HG03378 (cell line): ENCODE measurements around the gene NEO1.

Source experiments
- ATAC-seq: cut with Tn5 transposase; IDR thresholded peaks from one replicate; pipeline ENCODE4 v1.9.1; 2021; ENCODE audit warnings: mild to moderate bottlenecking, moderate library complexity; ENCODE audit not compliant: unreplicated experiment

Gene NEO1

GRCh38 chr15:73075160-73075859, 23.0 kb downstream of the NEO1 start:
- ATAC-seq: no peak

- ATAC-seq: no peak
Measured at GRCh38 chr15:73078291-73078690, 26.0 kb downstream of the NEO1 start.

- ATAC-seq: no peak
Measured at GRCh38 chr15:73078722-73079121, 26.5 kb downstream of the NEO1 start.

- ATAC-seq: no peak
Measured at GRCh38 chr15:73079565-73079964, 27.3 kb downstream of the NEO1 start.

- ATAC-seq: no peak
Measured at GRCh38 chr15:73081321-73081958, 29.2 kb downstream of the NEO1 start.

- no peak for ATAC-seq
Measured at GRCh38 chr15:73082812-73083211, 30.5 kb downstream of the NEO1 start.

GRCh38 chr15:73087098-73087497, 34.8 kb downstream of the NEO1 start:
- no peak for ATAC-seq

- ATAC-seq: no peak
Measured at GRCh38 chr15:73105064-73105463, 52.8 kb downstream of the NEO1 start.

GRCh38 chr15:73108676-73109075, 56.4 kb downstream of the NEO1 start:
- no peak for ATAC-seq

- ATAC-seq: no peak
Measured at GRCh38 chr15:73109765-73110164, 57.5 kb downstream of the NEO1 start.

- ATAC-seq: no peak
Measured at GRCh38 chr15:73110201-73110600, 57.9 kb downstream of the NEO1 start.

- ATAC-seq: no peak
Measured at GRCh38 chr15:73114064-73114463, 61.8 kb downstream of the NEO1 start.

- ATAC-seq: no peak
Measured at GRCh38 chr15:73116164-73116563, 63.9 kb downstream of the NEO1 start.

GRCh38 chr15:73118055-73118454, 65.8 kb downstream of the NEO1 start:
- ATAC-seq: no peak

- no peak for ATAC-seq
Measured at GRCh38 chr15:73119478-73119877, 67.2 kb downstream of the NEO1 start.

GRCh38 chr15:73120269-73120668, 68.0 kb downstream of the NEO1 start:
- ATAC-seq: no peak

GRCh38 chr15:73125219-73125618, 73.0 kb downstream of the NEO1 start:
- no peak for ATAC-seq

- no peak for ATAC-seq
Measured at GRCh38 chr15:73127302-73127936, 75.2 kb downstream of the NEO1 start.

- ATAC-seq: no peak
Measured at GRCh38 chr15:73130830-73131229, 78.6 kb downstream of the NEO1 start.

GRCh38 chr15:73134196-73134595, 81.9 kb downstream of the NEO1 start:
- no peak for ATAC-seq

GRCh38 chr15:73139041-73139743, 86.9 kb downstream of the NEO1 start:
- ATAC-seq: no peak
